Right kidney (tissue), 9 donors: ENCODE data around the gene TBL2.
A peak's percentile ranks its signal among the peaks of the same experiment; 100 is the strongest.
"Not testable (repeated sequence)": the region's sequence is repeated elsewhere in the genome, so short reads cannot be mapped to it uniquely, and the experiment has no call there.

Source experiments
- DNase-seq: peaks from one replicate; pipeline ENCODE4 v3.0.0-alpha.2; 2016
- long read RNA-seq, 8 donors: transcript quantifications; one replicate each; lab custom pipeline, GENCODE V29; 2026

Gene TBL2, protein sequence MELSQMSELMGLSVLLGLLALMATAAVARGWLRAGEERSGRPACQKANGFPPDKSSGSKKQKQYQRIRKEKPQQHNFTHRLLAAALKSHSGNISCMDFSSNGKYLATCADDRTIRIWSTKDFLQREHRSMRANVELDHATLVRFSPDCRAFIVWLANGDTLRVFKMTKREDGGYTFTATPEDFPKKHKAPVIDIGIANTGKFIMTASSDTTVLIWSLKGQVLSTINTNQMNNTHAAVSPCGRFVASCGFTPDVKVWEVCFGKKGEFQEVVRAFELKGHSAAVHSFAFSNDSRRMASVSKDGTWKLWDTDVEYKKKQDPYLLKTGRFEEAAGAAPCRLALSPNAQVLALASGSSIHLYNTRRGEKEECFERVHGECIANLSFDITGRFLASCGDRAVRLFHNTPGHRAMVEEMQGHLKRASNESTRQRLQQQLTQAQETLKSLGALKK
- long read RNA-seq, donor 1, full-length matches to known transcripts, result 9 of 9 reads
- long read RNA-seq, donor 1, partial matches to known transcripts, result 0 of 9 reads
- long read RNA-seq, donor 1, other reads (novel, unspliced or antisense), result 0 of 9 reads
- long read RNA-seq, donor 2, full-length matches to known transcripts, result 6 of 6 reads
- long read RNA-seq, donor 2, partial matches to known transcripts, result 0 of 6 reads
- long read RNA-seq, donor 2, other reads (novel, unspliced or antisense), result 0 of 6 reads
- long read RNA-seq, donor 3, full-length matches to known transcripts, result 4 of 4 reads
- long read RNA-seq, donor 3, partial matches to known transcripts, result 0 of 4 reads
- long read RNA-seq, donor 3, other reads (novel, unspliced or antisense), result 0 of 4 reads
- long read RNA-seq, donor 4, full-length matches to known transcripts, result 7 of 7 reads
- long read RNA-seq, donor 4, partial matches to known transcripts, result 0 of 7 reads
- long read RNA-seq, donor 4, other reads (novel, unspliced or antisense), result 0 of 7 reads
- long read RNA-seq, donor 5, full-length matches to known transcripts, result 9 of 9 reads
- long read RNA-seq, donor 5, partial matches to known transcripts, result 0 of 9 reads
- long read RNA-seq, donor 5, other reads (novel, unspliced or antisense), result 0 of 9 reads
- long read RNA-seq, donor 6, full-length matches to known transcripts, result 6 of 6 reads
- long read RNA-seq, donor 6, partial matches to known transcripts, result 0 of 6 reads
- long read RNA-seq, donor 6, other reads (novel, unspliced or antisense), result 0 of 6 reads
- long read RNA-seq, donor 7, full-length matches to known transcripts, result 15 of 15 reads
- long read RNA-seq, donor 7, partial matches to known transcripts, result 0 of 15 reads
- long read RNA-seq, donor 7, other reads (novel, unspliced or antisense), result 0 of 15 reads
- long read RNA-seq, donor 8, full-length matches to known transcripts, result 10 of 10 reads
- long read RNA-seq, donor 8, partial matches to known transcripts, result 0 of 10 reads
- long read RNA-seq, donor 8, other reads (novel, unspliced or antisense), result 0 of 10 reads

DNA sequence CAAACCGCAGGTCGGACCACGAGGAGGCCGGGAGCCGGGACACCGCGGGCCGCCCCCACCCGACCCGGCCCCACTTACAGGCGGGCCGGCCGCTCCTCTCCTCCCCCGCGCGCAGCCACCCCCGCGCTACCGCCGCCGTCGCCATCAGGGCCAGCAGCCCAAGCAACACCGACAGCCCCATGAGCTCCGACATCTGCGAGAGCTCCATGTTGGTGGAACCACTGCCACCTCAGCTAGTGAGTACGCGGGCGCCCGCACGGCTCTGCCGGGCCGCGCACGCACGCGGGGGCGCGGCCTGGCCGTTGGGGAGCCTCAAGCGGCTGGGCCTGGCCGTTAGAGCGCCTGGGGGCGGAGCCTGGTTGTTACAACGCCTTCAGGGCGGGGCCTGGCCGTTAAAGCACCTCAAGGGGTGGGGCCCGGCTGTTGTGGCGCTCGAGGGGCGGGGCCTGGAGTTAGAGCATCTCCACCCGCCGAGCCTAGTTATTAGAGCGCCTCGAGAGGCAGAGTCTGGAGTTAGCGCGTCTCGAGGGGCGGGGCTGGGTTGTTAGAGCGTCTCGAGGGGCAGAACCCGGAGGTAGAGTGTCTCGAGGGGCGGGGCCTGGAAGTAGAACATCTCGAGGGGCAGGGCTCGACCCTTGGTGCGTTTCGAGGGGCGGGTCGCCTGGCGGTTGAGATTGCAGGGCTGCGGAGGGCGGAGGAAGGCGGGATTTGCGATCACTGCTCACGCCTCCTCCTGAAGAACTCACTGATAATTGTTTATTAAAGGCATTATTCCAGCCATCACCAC, at the start of gene TBL2:
Gene TBL2, minus strand, starts transcription at position 238 of the 787 bp plus-strand sequence. Its CDS starts 30 bp downstream, at position 208.
- peak; percentile 92 for DNase-seq

DNA sequence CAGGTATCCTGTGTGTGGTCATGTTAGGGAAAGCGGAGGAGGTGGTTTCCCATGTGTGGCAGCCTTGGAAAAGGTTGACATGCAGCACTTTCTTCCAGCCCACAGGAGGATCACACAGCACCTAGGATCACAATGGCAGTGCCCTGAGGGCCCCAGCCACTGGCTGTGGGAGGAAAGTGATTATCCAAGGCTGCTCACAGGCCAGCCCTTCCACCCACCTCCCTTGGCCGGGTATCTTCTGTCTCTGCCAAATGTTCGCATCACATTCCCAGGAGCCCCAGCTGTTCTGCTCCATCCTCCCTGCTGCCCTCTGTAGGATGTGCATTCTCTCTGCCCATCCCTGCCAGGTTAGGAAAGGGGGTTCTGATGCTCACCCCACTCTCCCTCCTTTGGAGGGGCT, 48.4 kb upstream of the TBL2 start:
- DNase-seq, result no peak

DNA sequence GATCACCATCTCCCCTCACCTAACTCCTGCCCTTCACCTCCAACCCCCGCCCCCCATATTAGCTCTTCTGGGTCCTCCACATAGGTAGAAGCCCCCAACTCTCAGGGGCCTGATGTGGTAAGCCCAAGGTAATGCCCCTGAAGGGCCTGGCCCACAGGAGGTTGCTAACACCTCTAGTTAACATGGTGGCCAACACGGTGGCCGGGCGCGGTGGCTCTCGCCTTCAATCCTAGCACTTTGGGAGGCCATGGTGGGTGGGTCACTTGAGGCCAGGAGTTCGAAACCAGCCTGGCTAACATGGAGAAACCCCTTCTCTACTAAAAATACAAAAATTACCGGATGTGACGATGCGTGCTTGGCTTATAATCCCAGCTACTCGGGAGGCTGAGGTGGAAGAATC, 46.9 kb upstream of the TBL2 start:
- no peak for DNase-seq

DNA sequence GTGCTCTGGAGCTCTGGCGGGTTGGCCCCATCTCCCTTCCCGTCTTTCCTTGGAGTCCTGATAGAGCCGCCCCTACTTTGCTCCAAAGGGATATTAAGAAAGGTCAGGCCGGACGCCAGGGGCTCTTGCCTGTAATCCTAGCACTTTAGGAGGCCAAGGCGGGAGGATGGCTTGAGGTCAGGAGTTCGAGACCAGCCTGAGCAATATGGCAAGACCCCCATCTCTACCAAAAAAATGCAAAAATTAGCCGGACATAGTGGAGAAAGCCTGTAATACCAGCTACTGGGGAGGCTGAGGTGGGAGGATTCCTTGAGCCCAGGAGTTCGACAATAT, 46.3 kb upstream of the TBL2 start:
- no peak for DNase-seq

DNA sequence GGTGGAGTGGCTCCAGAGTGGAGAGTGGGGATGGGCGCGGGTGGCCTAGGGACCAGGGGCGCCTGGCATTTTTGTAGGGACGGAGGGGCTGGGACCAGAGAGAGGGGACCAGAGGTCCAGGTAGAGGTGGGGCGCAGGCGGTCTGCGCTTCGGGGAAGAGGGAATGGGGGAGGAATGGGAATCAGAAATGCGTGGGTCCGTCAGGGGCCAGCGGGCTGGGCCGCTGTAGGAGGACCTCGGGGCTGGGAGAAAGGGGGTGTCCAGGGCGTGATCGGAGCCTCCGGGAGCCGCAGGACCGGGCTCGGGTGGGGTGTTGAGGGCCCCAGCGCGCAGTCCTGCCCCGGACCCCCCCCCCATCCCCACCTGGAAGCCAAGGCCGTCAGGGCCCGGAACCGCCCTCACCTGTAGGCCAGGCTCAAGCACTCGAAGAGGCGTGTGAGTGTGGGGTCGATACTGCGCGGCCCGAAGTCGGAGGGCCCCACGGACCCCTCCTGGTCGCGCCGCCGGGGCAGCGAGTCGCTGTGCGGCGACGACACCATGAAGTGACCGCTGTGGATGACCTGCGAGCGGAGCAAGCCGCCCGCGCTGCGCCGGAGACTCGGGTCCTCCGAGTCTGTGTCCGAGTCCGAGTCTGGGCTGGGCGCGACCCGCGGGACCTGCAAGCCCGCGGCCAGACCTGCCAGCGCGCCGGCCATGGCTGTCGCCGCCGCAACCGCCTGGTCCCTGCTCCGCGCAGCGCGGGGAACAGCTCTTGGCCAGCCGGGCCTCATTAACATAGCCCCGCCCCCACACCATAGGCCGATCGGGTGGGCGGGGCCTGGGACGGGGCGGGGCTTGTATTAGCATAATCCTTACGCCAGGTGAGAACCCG, 45.7 kb upstream of the TBL2 start, which contains the start of gene MLXIPL:
Gene MLXIPL, minus strand, starts transcription at position 725 of the 871 bp plus-strand sequence. Its CDS starts 30 bp downstream, at position 695.
- peak; percentile 86 for DNase-seq

DNA sequence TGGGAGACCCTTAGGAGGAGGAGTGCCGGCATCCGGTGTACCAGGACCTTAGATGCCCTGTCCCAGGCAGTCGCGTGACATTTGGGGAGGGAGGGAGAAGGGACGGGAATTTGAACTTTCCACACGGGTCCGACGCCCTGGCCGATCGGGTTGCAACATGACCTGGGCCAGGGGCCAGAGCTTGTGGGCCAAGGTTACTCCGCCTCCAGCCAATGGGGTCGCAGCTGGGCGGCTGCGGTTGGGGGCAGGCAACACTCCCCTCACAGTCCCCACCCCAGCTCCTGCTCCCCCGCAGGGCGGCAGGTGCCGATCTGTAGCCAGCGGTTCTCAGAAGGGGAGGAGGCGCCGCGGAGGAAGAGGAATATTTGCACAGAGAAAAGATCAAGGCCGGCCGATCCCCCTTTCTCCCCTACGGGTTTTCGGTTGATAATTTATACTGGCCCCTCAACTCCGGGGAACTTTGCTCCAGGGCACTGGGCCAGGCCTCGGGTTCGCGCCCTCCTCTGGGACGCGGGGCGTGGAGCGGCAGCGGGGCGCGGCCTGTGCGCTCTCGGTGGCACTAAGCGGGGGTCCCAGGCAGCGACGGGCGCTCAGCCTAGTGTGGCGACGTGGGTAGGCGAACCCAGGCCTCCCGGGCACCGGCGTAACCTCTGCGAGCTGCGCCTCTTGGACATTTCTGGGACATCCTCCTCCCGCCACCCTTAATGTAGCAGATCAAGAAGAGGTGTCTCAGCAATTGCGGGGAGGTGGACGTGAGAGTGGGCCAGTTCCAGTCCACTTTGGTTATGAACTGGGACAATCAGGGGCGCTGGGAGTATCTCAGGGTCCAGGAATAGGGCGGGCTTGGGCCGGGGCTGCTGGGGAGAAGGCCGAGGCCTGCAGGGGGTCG, 44.8 kb upstream of the TBL2 start:
- DNase-seq, result peak; percentile 62

DNA sequence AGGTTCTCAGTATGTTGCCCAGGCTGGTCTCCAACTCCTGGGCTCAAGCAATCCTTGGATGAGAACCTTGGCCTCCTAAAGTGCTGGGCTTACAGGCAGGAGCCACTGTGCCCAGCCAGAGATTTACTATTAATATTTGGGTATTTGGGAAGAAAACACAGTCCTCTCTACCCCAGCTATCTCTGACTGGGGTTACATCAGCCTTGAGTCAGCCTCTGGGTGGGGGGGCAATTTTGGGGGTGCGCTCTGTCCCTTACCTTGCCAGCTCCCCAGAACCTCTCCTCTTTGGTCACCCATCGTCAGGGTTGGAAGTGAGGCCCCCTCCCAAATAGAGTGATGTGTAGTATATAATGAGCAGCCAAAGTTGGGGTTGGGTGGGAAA, 44.1 kb upstream of the TBL2 start:
- DNase-seq, result no peak

DNA sequence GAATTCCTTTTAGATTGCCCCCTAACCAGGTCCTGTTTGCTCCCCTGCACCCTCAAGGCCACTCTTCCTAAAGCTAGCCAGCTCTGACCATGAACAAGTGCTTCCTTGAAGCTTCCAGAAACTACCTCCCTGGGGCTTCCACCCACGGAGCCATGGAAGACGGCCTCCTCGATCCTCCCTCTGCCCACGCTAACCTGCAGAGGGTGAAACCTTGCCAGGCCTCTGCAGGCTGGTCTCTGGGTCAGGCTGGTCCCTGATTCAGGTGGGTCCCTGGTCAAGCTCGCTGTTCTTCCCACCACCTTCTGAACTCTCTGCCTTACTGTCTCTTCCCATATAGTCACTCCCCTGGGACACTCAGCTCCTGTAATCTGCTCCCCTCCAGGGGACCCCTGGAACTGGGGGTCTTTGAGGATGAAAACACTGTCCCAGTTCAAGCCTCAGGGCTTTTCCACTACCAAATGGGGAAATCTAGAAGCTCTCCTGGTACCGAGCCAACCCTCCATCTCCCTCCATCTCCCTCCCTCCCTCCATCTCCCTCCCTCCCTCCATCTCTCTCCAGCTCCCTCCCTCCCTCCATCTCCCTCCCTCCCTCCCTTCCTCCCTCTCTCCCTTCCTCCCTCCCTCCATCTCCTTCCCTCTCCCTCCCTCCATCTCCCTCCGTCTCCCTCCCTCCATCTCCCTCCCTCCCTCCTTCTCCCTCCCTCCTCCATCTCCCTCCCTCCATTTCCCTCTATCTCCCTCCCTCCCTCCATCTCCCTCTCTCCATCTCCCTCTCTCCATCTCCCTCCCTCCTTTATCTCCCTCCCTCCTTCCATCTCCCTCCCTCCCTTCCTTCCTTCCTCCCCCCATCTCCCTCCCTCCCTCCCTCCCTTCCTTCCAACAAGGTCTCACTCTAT, 43.0 kb upstream of the TBL2 start:
- DNase-seq, result no peak

DNA sequence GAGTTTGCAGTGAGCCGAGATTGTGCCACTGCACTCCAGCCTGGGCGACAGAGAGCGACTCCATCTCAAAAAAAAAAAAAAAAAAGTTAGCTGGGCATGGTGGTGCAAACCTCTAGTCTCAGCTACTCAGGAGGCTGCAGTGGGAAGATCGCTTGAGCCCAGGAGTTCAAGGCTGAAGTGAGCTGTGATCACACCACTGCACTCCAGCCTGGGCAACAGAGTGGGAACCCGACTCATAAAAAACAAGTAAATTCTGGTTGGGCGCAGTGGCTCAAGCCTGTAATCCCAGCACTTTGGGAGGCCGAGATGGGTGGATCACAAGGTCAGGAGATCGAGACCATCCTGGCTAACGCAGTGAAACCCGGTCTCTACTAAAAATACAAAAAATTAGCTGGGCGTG, 41.0 kb upstream of the TBL2 start:
- DNase-seq, result not testable (repeated sequence)

DNA sequence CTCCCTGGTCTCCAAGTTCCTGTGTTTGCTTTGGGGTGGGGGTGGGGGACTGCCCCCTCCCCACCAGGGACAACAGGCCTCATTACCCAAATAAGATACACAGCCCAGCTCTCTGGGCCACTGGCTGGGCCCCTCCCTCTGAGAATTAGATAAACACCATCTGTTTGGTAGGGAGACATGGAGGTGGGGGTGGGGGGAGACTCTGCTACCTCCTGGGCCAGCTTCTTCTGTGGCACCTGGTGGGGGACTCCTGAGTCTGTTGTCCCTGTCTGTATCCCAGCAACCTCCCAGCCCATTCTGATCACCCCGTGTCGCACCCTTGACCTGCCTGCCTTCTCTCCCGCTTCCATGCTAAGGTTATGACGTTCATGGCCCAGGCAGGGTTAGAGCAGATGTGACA, 40.2 kb upstream of the TBL2 start:
- no peak for DNase-seq

DNA sequence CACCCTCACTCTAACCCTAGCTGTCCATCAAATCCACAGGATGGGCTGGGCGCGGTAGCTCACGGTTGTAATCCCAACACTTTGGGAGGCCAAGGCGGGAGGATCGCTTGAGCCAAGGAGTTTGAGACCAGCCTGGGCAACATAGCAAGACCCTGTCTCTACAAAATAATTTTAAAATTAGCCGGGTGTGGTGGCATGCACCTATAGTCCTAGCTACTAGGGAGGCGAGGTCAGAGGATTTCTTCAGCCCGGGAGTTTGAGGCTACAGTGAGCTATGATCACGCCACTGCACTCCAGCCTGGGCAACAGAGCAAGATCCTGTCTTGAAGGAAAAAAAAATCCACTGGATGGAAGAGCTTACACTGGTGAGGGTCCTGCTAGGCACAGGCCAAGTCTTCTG, 39.1 kb upstream of the TBL2 start:
- not testable (repeated sequence) for DNase-seq

DNA sequence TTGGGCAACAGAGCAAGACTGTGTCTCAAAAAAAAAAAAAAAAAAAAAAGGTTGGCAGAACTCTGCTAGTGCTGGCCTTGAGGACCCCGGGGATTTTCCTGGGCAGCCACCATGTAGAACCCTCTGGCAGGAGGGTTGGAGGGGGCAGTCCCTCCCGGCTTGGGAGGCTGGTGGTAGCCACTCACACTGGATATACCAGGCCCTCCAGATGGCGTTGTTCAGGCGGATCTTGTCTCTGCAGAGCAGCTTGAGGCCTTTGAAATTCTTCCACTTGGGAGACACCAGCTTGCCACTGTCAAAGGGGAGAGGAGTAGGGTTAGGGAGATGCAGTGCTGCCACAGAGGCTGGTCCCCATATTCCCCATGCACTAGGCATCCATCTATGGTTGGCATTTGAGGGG, 37.5 kb upstream of the TBL2 start:
- DNase-seq, result no peak

DNA sequence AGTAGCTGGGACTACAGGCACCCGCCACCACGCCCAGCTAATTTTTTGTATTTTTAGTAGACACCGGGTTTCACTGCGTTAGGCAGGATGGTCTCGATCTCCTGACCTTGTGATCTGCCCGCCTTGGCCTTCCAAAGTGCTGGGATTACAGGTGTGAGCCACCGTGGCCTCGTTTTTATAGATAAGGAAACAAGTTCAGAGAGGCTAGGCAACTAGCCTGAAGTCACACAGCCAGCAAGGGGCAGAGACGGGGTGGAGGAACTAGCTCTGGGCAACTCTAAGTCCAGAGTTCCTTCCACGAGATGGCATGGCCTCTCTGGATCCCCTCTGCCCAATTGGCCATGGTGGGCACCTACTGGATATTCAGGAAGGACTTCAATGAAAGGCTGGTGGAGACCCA, 36.6 kb upstream of the TBL2 start:
- DNase-seq, result not testable (repeated sequence)

DNA sequence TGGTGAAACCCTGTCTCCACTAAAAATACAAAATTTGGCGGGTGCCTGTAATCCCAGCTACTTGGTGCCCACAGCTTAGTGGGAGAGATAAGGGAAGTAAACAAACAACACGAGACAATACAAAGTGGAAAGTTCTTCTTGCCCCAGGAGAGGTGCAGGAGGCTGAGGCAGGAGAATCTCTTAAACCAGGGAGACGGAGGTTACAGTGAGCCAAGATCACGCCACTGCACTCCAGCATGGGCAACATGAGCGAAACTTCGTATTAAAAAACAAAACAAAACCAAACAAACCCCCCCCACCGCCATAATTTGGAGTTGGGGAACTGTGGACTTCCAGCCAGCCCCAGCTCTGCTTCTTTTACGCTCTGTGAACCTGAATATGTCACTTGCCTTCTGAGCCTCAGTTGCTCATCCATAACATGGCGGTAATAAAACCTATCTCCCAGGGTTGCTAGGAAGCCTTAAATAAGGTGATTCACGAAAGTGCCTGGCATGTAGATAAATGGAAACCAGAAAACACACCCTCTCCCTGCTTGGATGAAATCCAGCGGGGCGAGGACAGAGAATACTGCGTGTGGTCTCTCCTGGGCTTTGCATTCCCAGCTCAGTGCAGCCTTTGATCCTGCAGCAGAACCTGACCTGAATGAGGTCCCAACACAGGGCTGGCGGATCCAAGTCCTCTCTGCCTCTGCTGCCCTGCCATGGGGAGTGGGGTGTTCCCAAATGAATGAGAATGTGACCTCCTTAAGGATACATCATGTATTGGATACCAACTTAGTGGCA, 35.8 kb upstream of the TBL2 start:
- peak; percentile 31 for DNase-seq

DNA sequence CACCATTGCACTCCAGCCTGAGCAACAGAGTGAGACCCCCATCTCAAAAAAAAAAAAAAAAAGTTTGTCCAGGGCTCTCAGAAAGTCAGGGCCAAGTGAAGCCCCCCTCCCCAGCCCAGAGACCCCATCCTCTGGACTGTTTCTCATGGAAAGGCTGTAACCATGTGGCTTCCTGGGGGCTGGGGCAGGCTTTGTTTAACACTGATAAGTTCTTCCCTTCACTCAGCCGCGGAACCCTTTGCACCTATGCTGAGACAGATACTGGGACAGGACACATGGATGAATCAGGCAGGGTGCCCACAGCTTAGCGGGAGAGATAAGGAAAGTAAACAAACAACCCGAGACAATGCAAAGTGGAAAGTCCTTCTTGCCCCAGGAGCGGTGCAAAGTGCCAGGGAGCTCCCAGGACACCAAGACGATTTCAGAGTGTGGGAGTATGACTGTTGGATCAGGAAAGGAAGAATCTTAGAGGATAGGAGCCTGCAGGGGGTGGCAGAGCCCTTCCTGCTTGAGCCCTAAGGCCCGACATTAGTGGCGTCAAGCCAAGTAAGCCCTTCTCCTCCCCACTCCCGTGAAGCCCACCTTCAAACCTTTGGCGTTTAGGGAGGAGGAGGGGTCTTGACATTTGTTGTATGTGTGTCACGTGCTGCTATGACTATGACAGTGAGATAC, 34.4 kb upstream of the TBL2 start:
- DNase-seq, result no peak

DNA sequence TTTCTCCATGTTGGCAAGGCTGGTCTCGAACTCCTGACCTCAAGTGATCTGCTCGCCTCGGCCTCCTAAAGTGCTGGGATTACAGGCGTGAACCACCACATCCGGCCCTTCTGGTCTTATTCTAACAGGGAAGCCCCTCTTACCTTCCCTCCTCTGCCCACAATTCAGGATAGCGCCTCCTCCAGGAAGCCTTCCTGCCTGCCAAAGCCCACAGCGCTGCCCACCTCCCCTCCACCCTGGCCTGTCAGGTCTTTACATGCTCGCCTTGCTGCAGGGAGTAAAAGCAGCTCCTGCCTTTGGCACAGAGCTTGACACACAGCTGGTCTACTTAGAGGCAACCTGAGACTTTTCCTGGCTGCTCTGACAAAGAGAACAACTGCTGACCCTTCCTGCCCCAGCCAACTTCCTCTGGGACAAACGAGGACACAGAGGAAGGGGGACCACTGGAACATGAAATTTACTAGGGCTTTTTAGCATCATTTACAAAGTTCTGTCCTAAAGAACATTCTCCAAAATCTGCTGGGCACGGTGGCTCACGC, 32.7 kb upstream of the TBL2 start:
- no peak for DNase-seq
